Effector memory CD4-positive, alpha-beta T cell (primary cell): ENCODE measurements around the gene MLLT3.

ENCODE experiments used
- DNase-seq, 3 donors: peaks; one replicate each; pipeline ENCODE4 v3.0.0-alpha.2; 2020
- H3K27ac ChIP-seq: 2 replicates; pipeline ENCODE4 v1.7.0; 2013; ENCODE audit warnings: mild to moderate bottlenecking, low read length, moderate library complexity; ENCODE audit not compliant: insufficient read depth, poor library complexity, severe bottlenecking
- H3K27me3 ChIP-seq: replicated peaks from 2 replicates; pipeline ENCODE4 v1.7.0; 2013; ENCODE audit warnings: mild to moderate bottlenecking, low read length; ENCODE audit not compliant: insufficient read depth, control insufficient read depth, poor library complexity, severe bottlenecking
- H3K36me3 ChIP-seq: 2 replicates; pipeline ENCODE4 v1.7.0; 2013; ENCODE audit warnings: mild to moderate bottlenecking, low read length, moderate library complexity; ENCODE audit not compliant: control insufficient read depth, insufficient read depth
- H3K4me1 ChIP-seq: 2 replicates; pipeline ENCODE4 v1.7.0; 2013; ENCODE audit warnings: low read length, mild to moderate bottlenecking; ENCODE audit not compliant: control insufficient read depth, insufficient read depth, poor library complexity, severe bottlenecking
- H3K4me3 ChIP-seq: 2 replicates; pipeline ENCODE4 v1.7.0; 2013; ENCODE audit warnings: low read length, low read depth, mild to moderate bottlenecking; ENCODE audit not compliant: insufficient read depth, poor library complexity, severe bottlenecking
- H3K9me3 ChIP-seq: 2 replicates; pipeline ENCODE4 v1.7.0; 2013; ENCODE audit warnings: mild to moderate bottlenecking, low read length, moderate library complexity; ENCODE audit not compliant: control insufficient read depth

The MLLT3 gene

GRCh38 chr9:20563917-20564316 lies 58.4 kb downstream of the MLLT3 start:
- no peak overlapping the region for H3K4me3 ChIP-seq
- H3K4me1 ChIP-seq, result no peaks in the 10 kb centered on the region
- no peak for DNase-seq
- no peaks in the 10 kb centered on the region for H3K36me3 ChIP-seq
- no peaks in the 10 kb centered on the region for H3K27me3 ChIP-seq
- H3K27ac ChIP-seq, result no peak overlapping the region
- no peaks in the 10 kb centered on the region for H3K9me3 ChIP-seq

DNA sequence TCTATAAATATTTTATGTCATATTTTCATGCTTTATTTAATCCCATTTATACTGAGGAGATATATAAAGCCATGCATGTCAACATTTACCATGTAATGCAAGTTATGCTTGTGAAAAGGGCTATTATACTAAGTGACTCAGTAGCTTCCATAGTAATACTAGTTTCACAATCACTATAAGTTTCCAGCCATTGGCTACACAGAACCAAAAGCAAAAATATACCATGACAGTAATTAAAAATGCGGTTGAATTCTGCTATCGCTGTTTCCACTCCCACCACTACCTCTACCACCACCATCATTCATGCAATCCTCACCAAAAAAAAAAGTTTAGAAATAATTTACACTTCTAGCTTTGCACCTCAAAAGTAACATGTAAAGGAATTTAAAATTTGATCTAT lies 60.2 kb downstream of the MLLT3 start:
- Histone ChIP-seq H3K4me1 (no peaks in the 10 kb centered on the region), H3K36me3 (no peaks in the 10 kb centered on the region), H3K27me3 (no peaks in the 10 kb centered on the region), H3K9me3 (no peaks in the 10 kb centered on the region), H3K4me3 (no peak overlapping the region), H3K27ac (no peak overlapping the region)
- no peak for DNase-seq

DNA sequence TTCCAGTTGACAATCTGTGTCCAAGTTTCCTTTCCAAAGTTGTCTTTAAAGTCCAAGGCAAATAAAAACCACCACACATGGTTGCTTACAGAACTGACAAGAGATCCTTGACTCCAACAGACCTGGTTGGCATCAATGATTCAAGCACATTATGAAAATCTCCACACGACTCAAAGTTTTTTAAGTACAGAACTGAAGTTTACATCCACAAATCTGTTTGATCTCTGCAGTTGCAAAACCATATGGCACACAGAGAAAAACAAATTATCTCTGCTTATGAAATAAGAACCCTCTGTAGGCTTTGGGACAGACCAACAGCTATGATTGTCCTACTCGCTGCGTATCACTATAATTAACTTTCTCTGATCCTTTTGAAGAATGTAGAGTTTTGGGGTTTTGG lies 60.8 kb downstream of the MLLT3 start:
- Histone ChIP-seq H3K27ac (no peak overlapping the region), H3K27me3 (no peaks in the 10 kb centered on the region), H3K36me3 (no peaks in the 10 kb centered on the region), H3K4me3 (no peak overlapping the region), H3K9me3 (no peaks in the 10 kb centered on the region), H3K4me1 (no peaks in the 10 kb centered on the region)
- DNase-seq, result no peak

DNA sequence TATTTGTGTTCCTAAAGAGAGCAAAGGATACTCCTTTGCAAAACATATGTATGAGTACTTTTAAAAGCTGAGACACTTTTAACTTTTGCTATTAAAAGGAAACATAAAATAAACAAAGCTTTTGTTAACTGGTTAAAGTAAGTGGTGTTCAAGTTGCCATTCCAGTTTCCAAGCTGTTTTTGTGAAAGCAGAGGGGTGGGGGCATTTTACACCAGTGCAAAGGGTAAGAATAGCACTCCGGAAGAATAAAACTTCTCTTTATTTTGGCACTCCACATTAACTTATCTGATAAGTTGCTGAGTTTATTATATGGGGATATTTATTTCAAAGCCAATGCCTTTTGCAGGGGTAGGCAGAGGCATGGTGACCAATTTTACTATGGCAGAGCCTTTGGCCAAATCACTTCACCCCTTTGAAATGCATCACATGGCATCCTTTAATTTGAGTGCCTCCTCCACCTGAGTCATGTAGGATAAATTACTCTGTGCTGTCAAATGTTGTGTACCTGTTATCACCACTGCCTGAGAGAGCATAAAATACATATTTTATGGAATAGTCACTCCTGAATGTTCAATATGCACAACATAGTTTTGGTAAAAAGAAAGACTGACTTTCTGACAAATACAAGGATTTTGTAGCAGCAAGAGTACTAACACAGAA lies 62.9 kb downstream of the MLLT3 start:
- Histone ChIP-seq H3K4me1 (peaks cover 7% of the 10 kb centered on the region), H3K27ac (no peak overlapping the region), H3K9me3 (no peaks in the 10 kb centered on the region), H3K27me3 (no peaks in the 10 kb centered on the region), H3K36me3 (no peaks in the 10 kb centered on the region), H3K4me3 (no peak overlapping the region)
- no peak for DNase-seq

- peaks cover 14% of the 10 kb centered on the region for H3K4me1 ChIP-seq
- no peaks in the 10 kb centered on the region for H3K36me3 ChIP-seq
- DNase-seq, result no peak
- no peaks in the 10 kb centered on the region for H3K27me3 ChIP-seq
- H3K27ac ChIP-seq, result no peak overlapping the region
- no peaks in the 10 kb centered on the region for H3K9me3 ChIP-seq
- no peak overlapping the region for H3K4me3 ChIP-seq
These were observed 63.7 kb downstream of the MLLT3 start for GRCh38 chr9:20558566-20559016.

DNA sequence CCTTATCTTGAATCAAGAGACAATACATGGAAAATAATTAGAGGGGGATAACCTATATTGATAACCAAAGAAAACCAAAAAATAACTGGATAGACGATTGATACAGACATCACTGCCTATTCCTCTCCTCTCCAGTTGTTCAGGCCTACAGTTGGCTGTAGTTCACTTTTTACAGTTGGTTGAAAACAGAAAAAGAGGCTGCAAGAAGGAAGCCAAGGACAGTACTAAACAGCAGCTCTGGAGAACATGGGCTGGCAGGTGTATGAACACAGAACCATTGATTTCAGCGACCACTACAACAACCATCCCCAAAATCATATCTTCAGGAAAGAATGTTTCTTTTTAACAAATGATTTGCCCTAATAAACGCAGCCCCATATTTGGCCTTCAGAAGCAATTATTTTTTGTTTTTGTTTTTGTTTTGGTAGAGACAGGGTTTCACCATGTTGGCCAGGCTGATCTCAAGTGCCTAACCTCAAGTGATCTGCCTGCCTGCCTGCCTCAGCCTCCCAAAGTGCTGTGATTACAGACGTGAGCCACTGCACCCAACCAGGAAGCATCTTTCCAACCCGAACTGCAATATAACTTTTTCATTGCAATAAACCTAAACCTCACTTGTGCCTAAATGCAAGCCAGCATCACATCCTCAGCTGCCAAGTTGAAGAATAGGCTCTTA lies 64.3 kb downstream of the MLLT3 start:
- Histone ChIP-seq H3K9me3 (no peaks in the 10 kb centered on the region), H3K36me3 (no peaks in the 10 kb centered on the region), H3K27ac (no peak overlapping the region), H3K4me1 (peaks cover 19% of the 10 kb centered on the region), H3K27me3 (no peaks in the 10 kb centered on the region), H3K4me3 (no peak overlapping the region)
- no peak for DNase-seq

- Histone ChIP-seq H3K27ac (no peak overlapping the region), H3K4me1 (peaks cover 19% of the 10 kb centered on the region)
- no peak for DNase-seq
These were observed 65.0 kb downstream of the MLLT3 start for GRCh38 chr9:20557285-20557684.

GRCh38 chr9:20553558-20554149 lies 68.6 kb downstream of the MLLT3 start:
- Histone ChIP-seq H3K4me3 (no peak overlapping the region), H3K36me3 (no peaks in the 10 kb centered on the region), H3K9me3 (no peaks in the 10 kb centered on the region), H3K27me3 (no peaks in the 10 kb centered on the region), H3K27ac (no peak overlapping the region), H3K4me1 (peaks cover 19% of the 10 kb centered on the region)
- no peak for DNase-seq

More at GRCh38 chr9:20557285-20557684, 65.0 kb downstream of the MLLT3 start:
- Histone ChIP-seq H3K27me3 (no peaks in the 10 kb centered on the region), H3K36me3 (no peaks in the 10 kb centered on the region), H3K9me3 (no peaks in the 10 kb centered on the region), H3K4me3 (no peak overlapping the region)

- Histone ChIP-seq H3K27ac (no peak overlapping the region), H3K4me1 (peaks cover 19% of the 10 kb centered on the region), H3K27me3 (no peaks in the 10 kb centered on the region), H3K36me3 (no peaks in the 10 kb centered on the region), H3K4me3 (no peak overlapping the region), H3K9me3 (no peaks in the 10 kb centered on the region)
- DNase-seq, result no peak
These were observed 69.3 kb downstream of the MLLT3 start for GRCh38 chr9:20552874-20553557.

GRCh38 chr9:20551835-20552234 lies 70.5 kb downstream of the MLLT3 start:
- H3K27me3 ChIP-seq, result no peaks in the 10 kb centered on the region
- H3K4me3 ChIP-seq, result no peak overlapping the region
- no peak for DNase-seq
- H3K27ac ChIP-seq, result no peak overlapping the region
- no peaks in the 10 kb centered on the region for H3K36me3 ChIP-seq
- H3K4me1 ChIP-seq, result peaks cover 19% of the 10 kb centered on the region
- no peaks in the 10 kb centered on the region for H3K9me3 ChIP-seq
